Measurements from ENCODE around the gene USP9X.

DNA sequence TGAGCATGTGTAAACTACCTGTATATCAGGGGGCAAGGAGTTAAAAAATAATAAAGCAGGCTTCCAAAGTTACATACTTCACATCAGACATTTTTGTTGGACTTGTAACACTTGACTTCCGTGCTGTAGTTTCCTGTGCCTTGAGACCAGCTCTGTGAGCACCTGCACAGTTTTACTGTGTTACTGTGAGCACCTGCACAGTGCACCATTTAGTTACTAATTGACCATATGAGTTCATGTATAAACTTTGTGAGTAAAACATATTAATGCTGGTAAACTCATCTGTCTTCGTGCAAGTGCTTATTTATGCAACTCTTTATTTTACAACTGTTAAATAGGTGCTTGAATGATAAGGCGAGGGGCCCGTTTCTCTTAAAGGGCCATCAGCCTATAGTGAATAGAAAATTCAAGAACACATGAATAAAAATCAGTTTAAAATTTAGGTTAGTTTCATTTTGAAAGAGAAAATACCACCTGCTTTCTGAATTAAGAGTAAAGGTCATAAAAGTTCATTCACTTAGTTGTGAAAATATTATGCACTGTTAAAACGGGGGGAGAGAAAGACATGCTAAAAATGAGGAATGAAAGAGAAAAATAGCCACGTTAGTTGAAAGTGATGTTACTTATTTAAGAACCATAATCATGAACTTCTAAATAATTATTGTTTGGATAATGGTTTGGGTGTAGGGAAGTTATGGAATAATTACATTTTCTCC lies 42.4 kb downstream of the USP9X start:
- TF ChIP-seq, protein P1, sequence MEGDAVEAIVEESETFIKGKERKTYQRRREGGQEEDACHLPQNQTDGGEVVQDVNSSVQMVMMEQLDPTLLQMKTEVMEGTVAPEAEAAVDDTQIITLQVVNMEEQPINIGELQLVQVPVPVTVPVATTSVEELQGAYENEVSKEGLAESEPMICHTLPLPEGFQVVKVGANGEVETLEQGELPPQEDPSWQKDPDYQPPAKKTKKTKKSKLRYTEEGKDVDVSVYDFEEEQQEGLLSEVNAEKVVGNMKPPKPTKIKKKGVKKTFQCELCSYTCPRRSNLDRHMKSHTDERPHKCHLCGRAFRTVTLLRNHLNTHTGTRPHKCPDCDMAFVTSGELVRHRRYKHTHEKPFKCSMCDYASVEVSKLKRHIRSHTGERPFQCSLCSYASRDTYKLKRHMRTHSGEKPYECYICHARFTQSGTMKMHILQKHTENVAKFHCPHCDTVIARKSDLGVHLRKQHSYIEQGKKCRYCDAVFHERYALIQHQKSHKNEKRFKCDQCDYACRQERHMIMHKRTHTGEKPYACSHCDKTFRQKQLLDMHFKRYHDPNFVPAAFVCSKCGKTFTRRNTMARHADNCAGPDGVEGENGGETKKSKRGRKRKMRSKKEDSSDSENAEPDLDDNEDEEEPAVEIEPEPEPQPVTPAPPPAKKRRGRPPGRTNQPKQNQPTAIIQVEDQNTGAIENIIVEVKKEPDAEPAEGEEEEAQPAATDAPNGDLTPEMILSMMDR (conservative IDR thresholded peaks at IDR 0.05; ENCODE audit: low read depth in 2 of 2) = no peak
- TF ChIP-seq EZH2 (IDR thresholded peaks at IDR 0.05; ENCODE audit: low read depth, unreplicated experiment) = no peak
- TF ChIP-seq POLR2AphosphoS5 (IDR thresholded peaks at IDR 0.05; ENCODE audit: low read depth) = no peak
- no peak for TF ChIP-seq ZNF331 (CRISPR knock-in tag; IDR thresholded peaks at IDR 0.05; ENCODE audit: low read depth)
- TF ChIP-seq EZH2phosphoT487 (IDR thresholded peaks at IDR 0.05; ENCODE audit: unreplicated experiment) = no peak
- TF ChIP-seq REST (IDR thresholded peaks at IDR 0.05; ENCODE audit: unreplicated experiment) = no peak
- no peak for TF ChIP-seq CREB1 (CRISPR knock-in tag; IDR thresholded peaks at IDR 0.05; ENCODE audit: low read depth)
